ENCODE results near the gene CAPN9.

CAPN9 gene

DNA sequence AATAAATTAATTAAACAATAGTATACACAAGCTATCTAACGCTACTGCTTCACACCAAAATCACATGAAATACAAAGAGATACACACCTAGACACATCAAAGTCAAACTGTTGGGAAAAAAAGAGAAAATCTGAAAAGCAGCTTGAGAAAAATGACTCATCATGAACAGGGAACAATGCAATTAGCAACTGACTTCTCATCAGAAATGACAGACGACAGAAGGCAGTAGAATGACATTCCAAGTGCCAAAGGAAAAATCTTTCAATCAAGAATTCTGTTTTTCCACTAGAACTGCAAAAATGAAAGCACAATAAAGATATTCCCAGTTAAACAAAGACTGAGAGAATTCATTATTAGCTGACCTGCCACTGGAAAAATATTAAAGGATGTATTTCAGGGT, 57.2 kb downstream of the CAPN9 start:
- DNase-seq, result no peak

DNA sequence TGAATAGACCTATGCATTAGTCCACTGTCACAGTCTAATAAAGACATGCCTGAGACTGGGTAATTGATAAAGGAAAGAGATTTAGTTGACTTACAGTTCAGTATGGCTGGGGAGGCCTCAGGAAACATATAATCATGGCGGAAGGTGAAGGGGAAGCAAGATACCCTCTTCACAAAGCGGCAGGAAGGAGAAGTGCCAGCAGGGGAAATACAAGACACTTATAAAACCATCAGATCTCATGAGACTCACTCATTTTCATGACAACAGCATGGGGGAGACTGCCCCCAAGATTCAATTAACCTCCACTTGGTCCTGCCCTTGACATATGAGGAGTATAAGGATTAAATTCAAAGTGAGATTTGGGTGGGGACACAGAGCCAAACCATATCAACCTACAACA, 59.4 kb downstream of the CAPN9 start:
- DNase-seq, result no peak

DNA sequence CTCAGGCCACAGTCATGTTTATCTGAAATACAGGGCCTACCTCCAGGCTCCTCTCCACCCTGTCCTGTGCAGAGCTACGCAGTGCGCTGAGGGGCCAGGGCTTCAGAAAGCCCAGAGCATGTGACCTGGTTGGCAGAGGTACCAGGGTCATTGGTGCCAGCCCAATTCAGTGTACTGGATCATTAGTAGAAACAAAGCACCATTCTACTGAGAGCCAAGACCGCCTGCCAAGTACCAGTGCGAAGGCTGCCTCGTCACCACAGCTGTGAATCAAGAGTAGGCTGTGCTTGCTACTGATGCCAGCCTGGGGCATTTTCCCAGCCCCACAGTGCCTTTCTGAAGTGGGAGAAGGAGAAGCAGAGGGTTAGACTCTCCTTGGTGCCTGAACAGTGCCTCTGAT, 59.8 kb downstream of the CAPN9 start:
- no peak for DNase-seq

DNA sequence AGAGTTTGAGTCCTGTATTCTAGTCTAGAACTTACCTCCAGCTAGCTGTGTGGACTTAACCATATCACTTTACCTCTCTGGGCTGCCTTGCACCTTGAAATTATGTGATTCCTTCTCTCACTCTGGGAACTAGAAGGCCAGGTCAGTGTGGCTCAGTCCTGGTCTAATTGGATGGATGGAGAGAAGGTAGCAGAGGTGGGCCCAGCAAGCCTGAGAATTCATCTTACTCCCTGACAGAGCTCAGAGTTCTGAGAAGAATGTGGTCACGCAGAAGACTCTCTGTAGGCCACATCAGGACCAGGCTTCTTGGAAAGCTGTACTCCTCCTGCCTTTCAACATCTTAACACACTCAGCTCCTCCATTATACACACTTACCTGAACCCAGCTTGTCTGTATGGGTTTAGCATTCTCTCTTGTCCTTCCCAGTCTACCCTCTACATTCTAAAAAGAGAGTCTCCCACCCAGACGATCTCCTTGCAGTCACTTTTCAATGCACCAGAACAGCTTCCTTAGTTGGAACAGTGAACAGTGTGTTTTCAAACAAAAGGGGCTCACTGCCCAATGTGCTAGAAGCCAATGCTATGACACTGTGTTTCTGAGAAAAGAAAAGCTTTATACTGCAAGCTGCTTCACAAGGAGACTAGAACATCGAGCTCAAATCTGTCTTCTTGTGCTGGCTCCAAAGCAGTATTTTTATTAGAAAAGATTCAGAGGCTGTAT, 60.5 kb downstream of the CAPN9 start:
- DNase-seq, result no peak

DNA sequence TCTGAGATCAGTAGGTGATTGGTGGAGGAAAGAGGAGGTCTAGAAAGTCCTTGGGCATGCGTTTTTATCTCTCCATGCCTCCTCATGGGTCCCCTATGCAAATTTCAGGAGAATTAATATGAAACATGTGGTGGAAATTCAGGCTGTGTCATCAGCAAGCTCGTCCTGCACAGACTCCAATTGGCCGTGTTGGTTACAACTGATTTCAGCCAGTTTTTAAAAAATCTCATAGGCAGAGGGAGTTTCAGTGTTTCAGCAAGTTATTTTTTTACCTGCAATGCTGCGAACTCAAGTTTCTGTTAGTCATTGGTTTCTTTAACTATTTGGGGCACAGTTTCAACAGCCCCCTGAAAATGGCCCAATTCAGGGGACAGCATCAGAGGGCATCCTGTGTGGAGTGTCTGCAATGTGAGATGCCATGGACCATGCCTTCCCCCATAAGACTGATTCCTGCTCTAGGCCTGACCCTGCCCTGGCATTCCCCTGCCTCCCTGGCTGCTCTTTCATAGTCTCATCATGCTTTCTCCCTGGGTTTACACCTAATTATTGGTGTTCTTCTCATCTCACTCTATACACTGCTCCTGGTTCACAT, 61.2 kb downstream of the CAPN9 start:
- DNase-seq, result no peak

DNA sequence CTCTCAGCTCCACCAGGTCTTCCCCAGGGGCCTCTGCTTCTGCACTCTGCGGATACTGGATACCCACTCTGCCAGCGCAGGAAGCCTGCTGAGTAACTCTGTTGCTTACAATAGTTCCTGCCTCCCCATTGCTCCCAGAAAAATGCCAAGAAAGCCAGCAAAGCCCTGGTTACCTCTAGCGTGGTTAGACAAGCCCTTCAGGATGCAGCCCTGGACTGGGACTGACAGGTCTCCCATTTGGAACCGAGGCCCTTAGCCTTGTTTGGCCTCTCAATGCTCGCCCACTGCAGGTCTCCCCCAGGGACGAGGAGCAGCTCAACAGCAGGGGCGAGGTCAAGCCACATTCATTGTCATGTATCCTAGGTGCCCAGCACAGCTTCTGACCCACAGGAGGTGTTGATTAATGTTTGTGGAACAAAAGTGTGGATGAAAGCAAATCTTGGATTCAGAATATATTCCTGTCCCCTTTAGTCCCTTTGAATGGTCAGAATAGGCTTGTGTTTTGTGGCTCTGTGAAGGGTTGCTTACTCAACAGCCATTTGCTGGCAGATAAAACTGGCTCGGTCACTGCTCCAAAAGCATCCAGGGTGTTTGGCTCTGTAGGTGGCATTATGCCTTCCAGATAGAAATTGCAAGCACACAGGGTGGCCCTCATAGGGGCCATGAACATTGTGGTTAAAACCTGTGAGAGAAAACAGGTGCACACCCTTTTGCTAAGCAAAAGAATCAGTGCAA, 62.2 kb downstream of the CAPN9 start:
- DNase-seq, result no peak

DNA sequence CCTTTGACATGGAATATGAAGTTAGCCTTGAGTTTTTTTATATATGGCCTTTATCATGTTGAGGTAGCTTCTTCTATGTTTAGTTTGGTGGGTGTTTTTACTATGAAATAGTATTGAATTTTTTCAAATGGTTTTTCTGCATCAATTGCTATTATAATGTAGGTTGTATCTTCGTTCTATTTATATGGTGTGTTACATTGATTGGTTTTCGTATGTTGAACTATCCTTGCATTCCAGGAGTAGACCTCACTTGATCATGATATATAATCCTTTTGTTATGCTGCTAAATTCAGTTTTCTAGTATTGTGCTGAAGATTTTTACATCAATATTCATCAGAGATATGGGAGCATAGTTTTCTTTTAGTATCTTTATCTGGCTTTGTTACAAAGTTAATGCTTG, 65.4 kb downstream of the CAPN9 start:
- DNase-seq, result no peak

DNA sequence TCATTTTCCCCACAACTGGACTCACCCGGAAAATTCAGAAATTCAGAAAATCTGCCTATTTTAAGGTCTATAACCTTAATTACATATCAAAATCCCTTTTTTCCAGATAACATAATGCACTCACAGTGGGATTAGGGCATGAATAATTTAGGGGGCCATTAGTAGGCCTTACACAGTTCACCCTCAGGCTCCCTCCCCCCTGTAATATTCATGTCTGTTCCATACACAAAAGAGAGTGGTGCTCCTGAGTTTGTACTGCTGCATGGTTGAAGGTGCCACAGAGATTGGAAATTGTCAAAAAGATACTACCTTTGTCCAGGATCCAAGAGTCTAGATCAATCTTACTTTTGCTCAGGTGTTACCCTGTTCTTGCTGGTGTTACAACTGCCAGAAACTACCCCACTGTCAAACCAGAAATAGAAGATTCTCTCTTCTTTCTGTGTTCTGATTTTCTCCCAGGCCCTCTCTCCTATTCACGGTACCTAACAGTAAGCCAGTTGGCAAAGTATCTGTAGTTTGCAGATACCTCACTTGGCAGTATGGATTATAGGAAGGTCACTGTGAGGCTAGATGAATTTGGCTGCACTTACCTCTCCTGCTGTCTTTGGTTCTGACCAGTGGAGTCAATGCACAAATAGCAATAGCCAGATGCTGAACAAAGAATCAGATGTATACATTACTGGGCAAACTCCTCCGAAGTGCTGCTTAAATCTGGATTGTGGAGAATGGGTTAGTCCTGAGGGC, 67.9 kb downstream of the CAPN9 start:
- no peak for DNase-seq

DNA sequence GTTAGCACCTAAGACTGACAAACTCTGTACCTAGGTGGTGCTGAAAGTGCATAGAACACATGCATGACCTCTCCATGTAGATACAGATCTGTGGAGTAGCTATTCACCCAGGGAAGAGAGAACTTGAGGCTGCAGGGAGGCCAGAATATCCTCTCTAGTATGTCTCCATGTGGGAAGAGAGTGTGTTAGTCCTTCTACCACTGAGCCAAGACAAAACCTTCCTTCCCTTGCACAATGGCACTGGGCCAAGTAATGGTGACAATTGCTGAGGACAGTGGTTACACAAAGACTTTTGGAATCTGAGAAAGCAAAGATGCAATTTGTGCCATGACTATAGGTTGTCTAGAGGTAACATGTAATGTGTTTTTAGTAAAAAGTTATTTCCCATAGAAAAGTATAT, 68.8 kb downstream of the CAPN9 start:
- DNase-seq, result no peak

DNA sequence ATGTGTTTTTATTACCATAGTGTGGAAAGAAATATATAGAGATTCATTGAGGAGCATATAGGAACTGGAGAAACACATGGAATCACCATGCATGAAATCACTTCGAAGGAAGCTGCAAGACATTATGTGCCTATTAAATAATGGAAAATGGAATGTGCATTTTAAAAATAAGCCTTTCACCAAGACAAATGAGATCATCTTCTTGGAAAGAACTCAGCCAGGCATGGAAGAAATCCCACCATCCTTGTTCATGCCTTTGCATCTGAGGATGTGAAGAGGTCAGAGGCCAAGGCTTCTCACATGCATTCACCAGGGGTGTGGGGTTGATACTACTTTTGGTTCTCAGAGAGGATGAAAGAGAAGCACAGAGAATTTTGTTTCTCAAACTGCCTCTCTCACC, 71.2 kb downstream of the CAPN9 start:
- DNase-seq, result no peak

DNA sequence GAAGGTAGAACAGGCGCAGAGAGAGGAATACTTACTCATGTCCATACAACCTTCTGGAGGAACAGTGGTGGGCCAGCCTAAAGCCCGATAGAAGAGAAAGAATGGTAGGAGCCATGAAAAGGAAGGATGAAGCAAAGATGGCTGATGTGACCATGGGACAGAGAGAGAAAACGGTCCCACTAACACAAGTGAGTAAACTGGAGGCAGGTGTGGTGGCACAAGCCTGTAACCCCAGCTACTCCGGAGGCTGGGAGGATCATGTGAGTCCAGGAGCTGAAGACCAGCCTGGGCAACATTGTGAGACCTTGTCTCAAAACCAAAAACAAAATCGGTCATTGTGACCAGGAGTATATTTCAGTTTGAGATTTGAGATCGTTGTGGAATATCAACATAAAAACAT, 71.7 kb downstream of the CAPN9 start:
- DNase-seq, result no peak

DNA sequence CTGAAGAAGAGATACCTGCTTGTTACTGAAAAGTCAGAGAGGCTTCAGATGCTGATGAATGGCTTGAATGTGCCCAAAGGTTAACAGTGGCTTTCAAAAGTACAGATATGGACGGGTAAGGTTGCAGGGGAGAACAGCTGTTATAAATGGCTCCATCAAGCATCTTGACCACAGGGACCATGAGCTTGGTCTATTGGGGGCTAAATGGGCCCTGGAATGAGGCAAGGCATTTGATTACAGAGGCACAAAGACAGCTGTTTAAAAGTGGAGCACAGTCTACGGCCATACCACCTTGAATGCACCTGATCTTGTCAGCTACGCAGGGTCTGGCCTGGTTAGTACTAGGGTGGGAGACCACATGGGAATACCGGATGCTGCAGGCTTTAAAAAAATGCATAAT, 72.8 kb downstream of the CAPN9 start:
- DNase-seq, result no peak

DNA sequence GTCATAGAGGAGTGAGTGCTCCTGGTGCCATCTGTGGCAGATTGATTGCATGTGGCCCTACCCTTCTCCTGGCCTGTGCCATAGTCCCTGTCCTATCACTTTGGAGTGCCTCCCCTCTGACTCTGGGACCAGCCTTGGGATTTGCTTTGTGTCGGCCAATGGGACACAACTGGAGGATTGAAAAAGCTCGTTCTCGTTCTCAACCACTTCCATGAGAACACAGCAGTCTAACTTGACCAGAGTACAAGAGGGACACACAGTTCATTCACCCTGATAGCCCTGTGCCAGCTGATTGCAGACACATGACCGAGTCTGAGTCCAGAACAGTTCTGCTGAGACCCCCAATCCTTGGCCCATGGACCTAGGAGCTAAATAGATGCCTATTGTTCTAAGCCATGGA, 73.4 kb downstream of the CAPN9 start:
- no peak for DNase-seq

DNA sequence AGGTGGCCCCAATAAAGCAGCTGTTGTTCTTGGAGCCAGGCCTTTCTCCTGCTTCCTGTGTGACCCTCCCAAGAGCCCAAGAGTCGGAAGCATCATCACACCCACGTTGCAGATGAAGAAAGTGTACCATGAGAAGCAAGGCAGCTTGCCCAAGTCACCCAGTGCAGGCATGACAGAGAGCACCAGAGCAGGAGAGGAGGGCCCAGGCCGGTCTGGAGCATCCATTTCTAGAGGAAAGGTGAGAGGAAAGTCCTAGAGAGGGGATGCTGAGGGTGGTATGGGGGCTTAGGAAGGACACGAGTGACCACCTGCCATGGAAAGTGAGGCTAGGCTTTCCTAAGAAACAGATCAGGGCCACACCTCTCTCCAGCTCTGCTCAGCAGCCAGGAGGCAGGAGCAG, 74.2 kb downstream of the CAPN9 start:
- no peak for DNase-seq

DNA sequence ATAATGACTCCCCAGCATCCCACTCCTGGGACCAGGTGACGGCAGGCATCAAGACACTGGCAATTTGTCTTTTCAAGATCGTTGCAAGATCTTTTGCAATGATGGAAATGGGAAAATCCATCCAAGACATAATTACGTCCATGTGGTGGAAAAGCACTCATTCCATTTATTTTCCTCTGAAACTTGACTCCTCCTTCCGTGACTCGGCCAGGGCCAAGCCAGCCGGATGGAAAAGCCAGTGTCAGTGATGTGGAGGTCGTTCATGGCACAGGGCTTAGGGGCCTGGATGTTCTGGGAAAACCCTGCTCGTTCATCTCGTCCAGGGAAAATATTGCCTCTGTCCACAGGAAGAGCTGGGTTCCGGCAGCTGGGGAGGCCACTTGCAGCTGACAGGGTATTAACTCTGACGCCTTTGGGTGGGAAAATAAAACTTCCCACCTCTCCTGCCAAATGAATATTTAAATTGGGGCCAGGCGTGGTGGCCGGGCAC, 74.9 kb downstream of the CAPN9 start:
- no peak for DNase-seq

DNA sequence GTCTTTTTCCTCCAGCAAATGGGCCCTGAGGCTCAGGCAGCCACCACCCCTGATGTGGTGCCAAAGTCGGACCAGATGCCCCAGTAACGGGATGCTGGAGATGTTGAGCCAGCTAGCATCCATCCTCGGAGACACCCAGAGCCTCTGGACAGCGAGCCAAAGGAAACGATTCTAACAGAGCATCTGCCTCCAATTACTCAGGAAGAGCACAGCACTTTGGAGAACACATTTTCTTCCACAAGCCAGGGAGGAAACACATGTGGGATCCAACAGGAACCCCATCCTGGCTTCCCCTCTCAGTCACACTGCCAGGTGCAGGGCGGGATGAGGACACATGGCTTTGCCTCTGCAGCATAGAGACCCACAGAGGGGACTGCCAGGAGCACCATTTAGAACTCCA, 76.2 kb downstream of the CAPN9 start:
- DNase-seq, result no peak

DNA sequence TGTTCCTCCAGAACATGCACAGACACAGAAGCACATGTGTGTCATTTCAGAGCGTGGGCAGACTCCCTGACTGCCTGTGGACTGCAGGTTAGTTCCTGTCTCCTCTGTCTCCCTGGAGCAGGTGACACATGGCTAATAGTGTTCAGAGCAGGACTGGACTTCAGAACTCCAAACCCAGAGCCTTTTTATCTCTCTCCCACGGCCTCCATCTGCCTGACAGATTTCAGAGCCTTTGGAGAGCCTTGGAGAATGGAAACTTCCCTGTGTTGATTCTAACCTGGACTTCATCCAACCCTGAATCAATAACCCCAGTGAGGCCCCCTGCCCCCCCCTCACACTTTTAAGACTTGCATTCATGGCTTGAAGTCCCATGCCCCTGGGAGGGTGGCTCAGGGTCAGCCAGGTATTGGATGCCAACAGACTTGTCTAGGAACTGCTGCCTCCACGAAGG, 76.8 kb downstream of the CAPN9 start:
- no peak for DNase-seq

DNA sequence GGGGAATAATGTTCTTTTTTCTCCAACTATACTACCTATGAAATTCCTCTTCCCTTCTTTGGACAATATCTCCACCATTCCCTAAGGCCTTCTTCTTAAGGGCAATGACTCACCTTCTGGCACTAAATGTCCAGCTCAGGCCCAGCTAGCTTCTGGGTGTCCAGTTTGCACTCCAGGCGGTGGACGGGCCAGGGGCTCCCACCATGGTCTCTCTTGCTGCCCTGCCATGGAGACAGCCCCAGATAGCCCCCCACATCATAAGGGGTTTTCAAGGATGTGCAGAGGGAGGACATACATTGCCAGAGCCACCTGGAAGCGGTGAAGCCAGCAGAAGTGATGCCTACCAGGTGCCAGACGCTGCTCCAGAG, 77.3 kb downstream of the CAPN9 start:
- no peak for DNase-seq

DNA sequence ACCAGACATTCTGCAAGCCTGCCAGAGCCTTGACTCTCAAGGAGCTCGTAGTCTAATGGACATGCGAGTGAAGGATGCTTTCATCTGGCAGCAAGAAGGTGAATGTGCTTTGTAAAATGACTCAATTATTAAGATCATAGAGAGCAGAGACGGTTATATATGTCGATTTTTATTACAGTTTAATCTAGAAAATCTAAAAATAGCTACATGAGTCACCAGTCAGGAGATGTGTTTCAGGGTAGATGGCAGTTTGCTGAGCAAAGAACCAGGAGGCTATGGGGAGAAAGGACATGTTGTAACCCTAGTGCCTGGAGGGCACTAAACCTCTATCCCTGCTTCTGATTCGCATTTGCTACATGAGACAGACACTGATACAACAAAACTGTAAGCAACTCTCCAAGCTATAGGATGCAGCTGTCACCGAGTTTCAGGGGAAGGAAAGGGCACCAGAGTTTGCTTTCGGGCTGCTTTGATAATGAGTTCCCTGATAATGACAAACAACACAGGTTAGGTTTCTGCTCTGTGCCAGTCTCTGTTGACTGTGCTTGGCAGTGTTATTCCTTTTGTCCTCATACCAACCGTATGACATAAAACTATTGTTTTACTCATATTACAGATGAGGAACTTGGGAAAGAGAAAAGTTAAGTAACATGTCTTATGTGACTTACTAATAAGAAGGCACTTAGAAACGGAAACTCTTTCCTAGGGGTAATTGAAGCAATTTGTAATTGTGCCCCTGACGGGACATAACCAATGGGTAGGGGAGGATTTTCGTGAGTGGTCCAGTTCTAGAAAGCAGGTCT, 77.9 kb downstream of the CAPN9 start:
- DNase-seq, result no peak

DNA sequence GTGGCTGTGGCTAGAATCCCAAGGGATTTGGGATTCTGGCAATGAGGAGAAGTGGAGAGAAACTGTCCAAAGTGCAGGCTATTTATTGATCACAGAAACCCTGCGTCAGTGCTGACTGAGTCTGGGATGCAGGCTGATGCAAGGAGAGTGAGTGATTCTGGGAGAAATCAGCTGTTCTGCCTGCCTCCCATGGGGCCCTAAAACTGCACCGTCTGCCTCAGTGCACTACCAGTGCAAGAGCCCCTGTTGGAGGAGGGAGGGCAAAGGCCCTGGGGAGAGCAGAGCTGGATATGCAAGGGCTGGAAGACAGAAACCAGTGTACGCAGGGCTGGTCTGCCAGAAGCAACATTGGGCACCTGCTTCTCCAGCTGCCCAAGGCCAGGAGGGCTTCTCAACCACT, 78.6 kb downstream of the CAPN9 start:
- no peak for DNase-seq

DNA sequence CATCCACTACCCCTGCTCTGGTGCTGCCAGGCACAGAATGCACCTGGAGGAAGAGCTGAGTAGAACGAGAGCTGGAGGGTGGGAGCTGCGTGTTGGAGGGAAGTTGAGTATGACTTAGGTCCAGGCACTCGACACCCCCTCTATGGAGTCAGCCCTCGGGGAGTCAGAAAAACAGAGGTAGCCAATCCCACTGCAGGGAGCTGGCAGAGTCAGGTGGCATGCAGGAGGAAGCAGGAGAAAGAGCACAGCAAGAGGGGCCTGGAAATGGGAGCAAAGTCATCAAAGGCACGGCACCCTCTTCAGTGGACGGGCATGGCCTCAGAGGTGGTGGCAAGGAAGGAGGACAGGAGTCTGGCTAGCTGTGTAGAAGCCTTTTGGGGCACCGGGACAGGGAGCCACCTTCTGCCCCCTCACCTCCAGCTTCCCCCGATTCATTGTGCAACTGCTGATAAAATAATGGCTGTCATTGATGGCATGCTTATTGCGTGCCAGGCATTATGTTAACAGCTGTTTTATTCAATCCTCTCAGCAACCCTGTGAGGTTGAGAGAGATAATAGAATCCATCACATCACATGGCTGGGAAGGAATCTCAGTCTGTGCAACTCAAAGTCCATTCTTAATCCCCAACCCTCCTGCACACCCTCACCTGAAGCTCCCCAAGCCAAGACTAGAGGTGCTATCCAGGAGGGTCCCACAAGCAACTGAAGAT, 79.1 kb downstream of the CAPN9 start:
- DNase-seq, result no peak

DNA sequence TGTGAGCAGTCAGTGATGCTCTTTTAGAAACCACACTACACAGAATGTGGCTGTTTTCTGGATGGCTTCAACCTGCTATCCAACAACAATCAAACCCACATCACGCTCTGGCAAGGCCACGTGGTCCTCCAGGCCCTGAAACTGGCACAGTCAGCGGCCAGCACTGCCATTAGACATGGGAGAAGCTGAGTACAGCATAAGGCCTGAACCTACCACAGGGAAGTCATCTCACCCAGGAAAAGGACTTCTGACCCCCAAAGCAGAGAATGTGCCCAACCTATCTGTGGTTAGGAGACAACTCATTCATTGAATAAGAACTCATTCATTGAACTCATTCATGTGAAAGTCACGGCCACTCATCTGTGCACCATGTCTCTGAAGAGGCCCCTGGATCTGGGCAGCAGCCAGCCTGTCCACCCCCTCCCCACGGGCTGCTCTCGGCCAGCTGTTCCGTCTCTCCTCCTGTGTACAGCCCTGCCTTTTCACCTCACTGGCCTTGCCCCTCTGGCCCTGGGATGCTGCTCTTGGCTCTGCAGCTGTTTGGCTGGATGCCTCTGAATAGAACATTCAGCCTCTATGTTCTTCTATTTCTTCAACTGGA, 80.0 kb downstream of the CAPN9 start:
- DNase-seq, result no peak

All from GDM1 (cell line).